ENCODE measurements around the gene CYP27B1.

CYP27B1 gene

DNA sequence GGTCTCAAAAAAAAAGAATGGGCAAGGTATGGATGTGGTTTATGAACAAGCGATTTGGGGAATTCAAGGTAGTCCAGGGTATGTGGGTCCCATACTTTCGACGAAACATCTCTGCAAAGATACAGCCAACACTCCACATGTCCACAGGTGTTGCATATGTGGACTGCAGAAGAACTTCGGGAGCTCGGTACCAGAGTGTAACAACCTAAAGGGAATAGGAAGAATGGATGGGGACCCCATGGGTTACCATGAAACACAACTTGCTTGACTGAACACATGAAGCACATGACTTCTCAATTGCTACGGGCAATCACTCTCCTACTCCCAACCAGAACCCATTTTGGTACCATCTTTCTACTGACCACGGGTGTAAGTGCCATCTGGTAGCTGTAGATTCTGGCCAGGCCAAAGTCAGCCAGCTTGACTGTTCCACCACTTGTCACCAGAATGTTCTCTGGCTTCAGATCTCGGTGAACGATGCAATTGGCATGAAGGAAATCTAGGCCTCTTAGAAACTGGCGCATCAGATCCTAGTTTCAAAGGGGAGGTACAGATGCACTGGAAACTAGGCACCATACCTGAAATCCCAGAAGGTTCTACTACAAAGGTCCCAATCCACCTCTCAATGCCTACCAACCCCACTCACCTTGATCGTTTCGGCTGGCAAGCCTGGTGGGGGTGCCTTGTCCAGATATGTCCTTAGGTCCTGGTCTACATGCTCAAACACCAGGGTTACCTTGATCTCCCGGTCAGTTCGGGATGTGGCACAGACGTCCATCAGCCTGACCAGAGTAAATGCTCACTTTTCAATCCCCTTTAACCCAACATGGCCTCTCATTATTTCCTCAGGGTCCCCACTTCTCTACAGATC, 16.1 kb downstream of the CYP27B1 start:
- DNase-seq = no peak

DNA sequence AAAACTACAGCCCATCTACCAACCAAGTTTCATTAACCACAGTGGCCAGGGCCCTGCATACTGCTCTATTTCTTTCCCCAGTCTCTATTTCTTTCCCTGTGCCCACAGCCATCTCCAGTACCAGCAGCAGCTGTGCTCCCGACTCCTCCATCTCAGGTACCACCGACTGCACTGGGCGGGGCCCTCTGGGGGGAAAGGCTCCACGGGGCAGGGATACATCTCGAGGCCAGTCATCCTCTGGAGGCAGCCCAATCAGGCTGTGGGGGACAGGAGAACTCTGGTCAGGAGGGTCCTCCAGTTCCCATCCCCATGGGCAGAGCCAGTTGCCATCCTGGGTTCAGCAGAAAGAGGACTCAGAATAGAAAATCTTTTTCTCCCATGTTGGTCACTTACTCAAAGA, 17.8 kb downstream of the CYP27B1 start:
- DNase-seq = no peak

DNA sequence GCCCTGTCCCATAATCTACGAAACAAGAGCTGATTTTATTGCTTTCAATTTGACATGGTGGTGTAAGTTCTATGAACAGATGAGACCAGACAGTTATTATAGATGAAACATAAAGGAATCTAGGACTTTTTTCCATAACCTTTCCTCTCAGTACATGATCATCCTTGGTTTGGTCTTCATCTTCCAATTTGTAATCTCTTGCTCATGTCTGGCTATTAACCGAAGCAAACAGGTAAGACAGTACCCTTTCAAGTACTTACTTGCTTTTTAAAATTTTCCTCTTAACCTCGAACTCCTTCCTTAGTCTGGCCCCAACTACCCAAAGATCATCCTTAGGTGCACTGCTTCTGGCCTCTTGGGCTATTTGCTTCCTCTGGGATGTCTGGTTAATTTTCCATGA, 20.9 kb downstream of the CYP27B1 start:
- no peak for DNase-seq

DNA sequence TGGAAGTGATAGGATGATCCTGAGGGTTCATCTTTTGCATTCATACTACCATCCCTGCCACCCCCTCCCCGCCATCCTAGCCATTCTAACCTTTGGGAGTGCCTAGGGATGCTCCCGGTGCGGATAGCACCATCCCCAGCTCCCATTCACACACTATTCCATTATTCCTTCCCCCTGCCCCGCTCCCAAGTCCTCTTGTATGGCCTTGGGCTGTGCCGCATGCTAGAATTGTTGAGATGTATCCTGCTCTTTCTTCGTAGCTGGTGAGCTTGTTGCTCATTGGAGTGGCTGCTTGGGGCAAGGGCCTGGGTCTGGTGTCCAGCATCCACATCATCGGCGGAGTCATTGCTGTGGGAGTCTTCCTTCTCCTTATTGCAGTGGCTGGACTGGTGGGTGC, 21.4 kb downstream of the CYP27B1 start:
- no peak for DNase-seq

DNA sequence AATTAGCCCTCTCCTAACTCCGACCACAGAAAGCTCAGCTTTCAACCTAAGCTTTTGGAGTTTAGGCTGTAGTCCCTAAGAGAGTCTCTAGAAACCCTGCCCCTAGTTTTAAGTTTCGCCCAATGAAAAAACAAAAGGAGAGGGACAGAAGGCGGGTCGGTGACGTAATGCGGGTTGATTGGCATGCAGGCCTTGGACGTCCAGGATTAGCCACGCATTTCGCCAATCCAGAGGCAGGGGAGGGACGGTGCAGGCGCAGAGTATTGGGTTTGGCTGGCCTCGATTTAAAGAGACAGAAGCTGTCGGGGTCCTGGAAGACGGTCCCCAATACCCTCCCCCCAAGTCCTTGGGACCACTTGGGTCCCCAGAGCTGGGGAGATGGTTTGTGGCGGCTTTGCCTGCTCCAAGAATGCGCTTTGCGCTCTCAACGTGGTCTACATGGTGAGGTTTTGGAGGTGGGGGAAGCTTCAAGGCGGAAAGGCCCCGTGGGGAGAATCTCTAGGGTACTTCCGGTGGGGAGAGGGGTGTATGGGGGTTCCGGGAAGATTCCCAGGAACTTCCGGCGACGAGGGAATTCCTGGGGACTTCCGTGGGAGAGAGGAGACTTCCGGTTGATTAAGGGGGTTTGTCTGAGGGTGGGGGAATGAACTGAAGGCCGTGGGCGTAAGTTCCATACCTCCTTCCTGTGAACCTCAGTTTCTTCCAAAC, 21.9 kb downstream of the CYP27B1 start, which contains the start of gene TSPAN31:
TSPAN31 (plus strand) TSS at position 263 of the 708 bp plus-strand sequence; CDS start at position 379, 116 bp downstream.
- DNase-seq = peak; percentile 99

DNA sequence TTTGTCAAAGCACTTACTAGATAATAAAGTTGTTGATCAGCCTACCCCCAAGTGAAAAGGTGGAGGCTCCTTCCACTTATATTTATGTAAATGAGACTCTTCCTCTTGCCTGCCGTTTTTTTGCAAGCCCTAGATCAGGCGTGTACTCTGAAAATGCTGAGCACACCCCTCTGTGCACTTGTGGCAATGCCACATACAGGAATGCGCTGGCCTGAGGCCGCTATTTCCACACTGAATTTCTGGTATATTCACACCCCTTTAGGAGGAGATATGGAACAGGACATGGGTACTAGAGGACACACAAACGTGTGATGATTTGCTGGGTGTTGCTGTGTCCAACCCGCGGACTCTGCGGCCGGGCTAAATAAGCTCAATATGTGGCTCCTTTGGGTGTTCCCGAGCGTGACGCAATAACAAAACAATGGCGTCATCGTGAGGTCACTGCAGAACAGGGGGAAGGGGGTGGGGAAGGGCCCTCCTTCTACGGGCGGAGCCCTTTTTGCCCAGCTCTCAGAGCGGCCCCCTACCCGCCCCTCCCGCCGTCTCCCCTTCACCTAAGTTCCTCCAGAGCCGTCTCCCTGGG, 22.6 kb downstream of the CYP27B1 start:
- peak; percentile 86 for DNase-seq

DNA sequence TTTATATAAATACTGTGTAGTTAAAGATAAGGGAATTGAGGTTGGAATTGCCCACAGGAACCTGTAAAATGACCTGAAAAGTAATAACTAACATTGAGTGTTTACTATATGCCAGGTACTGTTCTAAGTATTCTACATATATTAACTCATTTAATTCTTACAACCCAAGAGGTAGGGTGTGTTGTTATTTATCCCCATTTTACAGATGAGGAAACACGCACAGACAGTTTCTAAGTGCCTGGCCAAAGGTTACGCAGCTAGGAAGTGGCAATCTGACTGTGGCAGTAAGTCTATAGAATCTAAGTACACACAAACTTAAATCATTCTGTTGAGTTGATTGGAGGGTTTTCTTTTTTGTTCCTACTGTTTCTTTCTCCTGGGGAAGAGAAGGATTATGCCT, 23.1 kb downstream of the CYP27B1 start:
- DNase-seq = no peak

DNA sequence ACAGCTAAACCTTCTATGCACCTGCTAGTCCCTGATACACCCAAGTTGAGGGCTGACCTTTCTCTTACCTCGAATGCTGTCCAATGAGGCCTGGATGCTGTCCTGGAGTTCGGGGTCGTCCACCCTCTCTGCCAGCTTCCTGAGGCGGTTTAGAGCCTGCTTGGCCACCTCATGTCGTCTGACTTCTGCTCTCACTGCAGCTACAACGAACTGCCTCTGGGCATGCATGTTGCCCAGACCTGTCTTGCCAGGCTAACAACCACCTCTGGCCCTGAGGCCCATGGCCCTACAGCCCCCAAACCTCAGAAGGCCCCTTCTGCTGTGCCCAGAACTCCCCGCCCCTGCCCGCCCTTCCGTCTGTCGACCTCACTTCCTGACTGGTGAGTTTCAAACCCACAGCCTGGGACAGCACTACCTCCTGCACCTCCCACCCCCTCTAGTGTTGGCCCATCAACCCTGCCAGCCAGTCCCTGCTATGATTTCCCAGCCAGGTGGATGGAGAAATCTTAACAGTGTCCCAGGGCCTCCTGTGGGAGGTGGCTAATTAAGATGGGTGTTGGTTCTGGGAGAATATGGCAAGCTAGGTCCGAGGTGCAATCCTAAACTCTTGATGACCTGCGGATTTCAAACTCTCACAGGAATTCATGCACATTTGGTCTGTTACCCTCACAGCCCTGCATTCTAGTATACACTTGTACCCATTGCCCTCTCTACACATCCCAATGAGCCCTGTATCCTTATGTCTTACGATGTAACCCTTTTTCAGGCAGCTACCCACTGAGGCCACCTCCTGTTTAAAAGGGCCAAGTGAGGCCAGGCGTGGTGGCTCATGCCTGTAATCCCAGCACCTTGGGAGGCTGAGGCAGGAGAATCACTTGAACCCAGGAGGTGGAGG, 24.8 kb downstream of the CYP27B1 start:
- DNase-seq = no peak

DNA sequence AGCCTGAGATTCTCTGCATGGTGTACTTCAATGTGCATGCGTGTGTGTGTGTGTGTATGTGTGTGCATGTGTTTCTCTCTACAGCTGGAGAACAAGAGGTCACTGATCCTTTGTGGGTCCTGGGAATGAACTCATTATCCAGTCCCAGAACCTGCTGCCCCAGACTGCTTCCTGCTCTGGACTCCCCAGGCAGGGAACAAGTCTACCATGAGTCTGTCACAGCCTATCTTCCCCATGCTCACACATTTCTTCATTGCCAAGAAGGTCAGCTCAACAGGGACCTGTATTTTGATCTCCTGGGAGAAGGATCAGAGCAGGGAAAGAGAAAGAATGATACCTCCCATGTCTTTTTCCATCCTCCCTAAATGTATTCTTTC, 25.5 kb downstream of the CYP27B1 start:
- DNase-seq = no peak

DNA sequence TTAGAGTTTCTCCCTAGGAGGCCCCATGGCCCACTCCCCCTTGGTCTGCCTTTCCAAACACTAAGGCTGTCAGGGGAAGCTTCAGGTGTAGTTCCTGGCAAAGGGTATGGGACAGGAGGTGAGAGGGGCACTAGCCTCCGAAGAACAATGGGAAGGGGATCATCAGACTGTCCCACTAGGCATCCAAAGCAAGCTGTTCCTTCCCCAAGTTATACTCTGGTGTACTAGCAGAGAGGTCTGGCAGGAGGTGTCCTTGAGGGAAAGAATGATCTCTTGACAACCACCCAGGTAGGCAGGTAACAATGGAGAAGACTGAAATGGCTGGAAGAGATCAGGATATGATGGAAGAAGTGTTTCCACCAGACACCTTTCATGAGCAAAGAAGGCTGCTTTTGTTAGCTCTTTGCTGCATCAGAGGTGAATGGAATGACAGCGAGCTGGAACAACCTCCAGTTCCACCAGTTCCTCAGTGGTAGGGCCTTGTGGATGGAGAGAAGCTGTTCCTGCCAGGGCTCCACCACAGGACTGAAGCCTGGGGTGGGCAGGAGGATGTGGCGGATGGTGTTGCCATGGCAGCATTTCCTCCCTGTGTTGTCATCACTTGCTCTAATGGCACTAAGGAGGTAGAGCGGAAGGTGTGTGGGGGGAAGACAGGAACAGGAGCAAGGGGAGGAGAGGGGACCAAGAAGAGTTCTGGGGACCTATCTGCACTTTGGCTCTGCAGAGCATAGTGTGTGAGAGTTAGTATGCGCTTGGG, 26.0 kb downstream of the CYP27B1 start:
- no peak for DNase-seq

DNA sequence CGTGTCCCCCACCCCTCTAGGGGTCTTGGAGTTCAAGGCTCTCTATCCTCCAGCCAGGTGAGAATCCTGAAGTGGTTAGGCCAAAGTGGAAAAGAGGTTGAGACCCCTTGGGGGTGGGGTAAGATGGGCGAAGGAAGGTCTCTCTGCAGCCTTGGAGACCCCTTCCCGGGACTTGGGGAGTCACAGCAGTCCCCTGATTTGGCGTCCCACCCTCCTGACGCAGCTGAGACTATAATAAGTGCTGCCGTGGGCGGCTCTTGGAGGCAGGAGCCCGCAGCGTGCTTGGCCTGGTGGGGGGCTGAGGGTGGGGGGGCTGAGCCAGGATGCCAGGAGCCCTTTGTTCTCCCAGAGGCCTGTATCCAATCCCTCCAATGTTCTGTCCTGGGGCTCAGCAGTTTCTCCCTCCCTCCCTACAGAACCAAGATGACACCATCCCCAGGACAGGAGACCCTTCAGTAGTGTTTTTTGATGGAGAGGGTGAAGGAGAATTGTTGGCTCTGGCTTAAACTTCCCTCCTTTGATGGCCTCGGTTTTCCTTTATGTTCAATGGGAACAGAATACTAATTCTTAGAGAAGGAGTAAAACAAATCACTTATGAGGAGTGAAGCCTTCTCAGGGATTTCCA, 26.9 kb downstream of the CYP27B1 start:
- no peak for DNase-seq

DNA sequence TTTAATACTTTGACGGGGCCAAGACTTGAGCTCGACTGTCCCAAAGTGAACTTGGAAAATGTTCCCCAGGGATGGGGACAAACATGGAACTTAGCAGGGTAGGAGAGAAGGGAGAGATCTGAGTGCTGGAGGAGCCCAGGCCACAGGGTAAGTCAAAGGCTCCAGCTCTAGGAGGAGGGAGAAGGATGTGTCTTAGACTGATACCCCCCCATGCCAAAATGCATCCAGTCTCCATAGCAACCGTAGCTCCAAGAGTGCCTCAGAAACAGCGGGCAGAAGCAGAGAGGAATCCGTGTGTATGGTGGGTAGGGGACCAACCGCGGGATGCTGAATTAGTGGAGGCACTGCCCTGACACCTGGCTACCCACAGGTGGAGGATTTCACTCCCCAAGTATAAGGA, 27.5 kb downstream of the CYP27B1 start:
- no peak for DNase-seq

DNA sequence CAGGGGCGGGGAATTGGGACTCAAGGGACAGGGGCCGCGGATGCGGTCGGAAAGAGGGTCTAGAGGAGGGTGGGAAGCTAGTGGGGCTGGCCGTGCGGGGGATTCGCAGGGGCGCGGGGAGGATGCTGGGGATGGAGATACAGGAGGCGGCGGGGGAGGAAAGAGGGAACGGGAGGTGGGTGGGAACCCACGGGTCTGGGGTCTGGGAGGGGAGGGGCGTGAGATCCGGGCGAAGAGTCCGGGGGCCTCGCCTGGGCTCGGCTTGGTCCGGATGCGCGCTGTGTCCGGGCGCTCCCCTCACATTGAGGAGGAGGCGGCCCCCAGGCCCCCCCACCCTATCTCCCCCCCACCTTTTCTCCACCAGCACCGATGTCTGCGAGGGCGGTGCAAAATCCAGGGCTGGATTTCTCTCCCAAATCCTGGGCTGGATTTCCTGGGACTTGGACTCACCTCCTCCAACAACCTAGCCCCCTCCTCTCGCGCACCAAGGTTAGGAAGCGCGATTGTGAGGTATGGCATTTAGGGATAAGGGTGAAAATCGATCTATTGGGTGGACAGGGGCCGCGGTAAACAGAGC, 28.1 kb downstream of the CYP27B1 start, which contains the start of gene AGAP2:
AGAP2 (minus strand) TSS at position 82 of the 577 bp plus-strand sequence. CDS start 496 bp downstream, outside the sequence.
- peak; percentile 33 for DNase-seq

DNA sequence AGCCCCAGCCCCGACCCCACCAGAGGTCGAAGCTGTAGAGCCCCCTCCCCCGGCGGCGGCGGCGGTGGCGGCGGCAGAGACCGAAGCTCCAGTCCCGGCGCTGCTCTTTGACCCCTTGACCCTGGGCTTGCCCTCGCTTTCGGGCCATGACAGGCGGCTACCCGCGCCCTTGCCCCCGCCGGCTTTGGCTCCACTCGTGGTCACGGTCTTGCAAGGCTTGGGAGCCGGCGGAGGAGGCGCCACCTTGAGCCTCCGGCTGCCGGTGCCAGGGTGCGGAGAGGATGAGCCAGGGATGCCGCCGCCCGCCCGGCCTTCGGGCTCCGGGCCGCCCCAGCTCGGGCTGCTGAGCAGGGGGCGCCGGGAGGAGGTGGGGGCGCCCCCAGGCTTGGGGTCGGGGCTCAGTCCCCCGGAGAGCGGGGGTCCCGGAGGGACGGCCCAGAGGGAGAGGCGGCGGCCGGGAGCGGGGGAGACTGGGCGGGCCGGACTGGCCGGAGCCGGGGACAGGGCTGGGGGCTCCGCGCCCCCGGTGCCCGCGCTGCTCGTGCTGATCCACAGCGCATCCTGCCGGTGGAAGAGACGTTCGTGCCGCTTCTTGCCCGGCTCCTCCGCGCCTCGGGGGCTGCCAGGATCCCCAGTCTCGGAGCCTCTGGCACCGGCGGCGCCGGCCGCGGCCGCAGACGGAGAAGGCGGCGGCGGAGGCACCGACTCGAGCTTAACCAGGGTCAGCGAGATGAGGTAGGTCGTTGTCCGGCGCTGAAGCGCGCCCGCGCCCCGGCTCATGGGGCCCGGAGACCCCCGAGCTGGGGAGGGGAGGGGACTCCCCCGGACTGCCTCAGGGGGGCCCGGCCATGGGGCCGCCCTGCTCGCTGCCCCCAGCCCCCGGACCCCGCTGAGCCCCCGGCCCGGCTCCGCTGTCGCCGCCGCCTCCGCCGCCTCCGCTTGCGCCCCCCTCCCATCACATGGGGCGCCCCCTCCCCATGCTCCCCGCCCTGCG, 29.1 kb downstream of the CYP27B1 start:
- DNase-seq = no peak

DNA sequence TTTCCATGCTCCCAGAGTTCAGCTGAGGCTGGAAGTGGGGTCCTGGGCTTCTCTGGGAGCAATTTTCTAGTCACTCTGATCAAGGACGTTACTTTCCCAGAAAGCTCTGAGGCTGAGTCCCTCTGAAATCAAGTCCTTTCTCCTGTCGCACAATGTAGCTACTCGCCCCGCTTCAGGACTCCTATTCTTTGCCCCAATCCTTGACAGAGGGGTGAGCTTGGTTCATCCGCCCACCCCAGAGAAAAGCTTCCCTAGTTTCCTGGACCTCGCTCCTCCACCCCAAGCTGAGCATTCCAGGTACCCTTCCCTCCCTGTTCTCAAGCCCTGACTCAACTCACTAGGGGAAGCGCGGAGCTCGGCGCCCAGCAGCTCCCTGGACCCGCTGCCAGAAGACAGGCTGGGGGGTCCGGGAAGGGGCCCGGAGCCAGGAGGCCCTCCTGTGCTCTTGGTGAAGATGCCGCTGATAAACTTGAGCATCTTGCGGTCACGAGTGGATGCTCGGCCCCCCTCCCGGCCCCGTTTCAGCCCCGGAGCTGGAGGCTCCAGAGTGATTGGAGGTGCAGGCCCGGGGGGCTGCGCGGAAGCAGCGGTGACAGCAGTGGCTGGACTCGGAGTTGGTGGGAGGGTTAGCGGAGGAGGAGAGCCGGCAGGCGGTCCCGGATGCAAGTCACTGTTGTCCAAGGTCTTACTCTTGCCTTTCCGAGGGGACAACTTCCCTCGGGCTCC, 30.0 kb downstream of the CYP27B1 start:
- DNase-seq = no peak

DNA sequence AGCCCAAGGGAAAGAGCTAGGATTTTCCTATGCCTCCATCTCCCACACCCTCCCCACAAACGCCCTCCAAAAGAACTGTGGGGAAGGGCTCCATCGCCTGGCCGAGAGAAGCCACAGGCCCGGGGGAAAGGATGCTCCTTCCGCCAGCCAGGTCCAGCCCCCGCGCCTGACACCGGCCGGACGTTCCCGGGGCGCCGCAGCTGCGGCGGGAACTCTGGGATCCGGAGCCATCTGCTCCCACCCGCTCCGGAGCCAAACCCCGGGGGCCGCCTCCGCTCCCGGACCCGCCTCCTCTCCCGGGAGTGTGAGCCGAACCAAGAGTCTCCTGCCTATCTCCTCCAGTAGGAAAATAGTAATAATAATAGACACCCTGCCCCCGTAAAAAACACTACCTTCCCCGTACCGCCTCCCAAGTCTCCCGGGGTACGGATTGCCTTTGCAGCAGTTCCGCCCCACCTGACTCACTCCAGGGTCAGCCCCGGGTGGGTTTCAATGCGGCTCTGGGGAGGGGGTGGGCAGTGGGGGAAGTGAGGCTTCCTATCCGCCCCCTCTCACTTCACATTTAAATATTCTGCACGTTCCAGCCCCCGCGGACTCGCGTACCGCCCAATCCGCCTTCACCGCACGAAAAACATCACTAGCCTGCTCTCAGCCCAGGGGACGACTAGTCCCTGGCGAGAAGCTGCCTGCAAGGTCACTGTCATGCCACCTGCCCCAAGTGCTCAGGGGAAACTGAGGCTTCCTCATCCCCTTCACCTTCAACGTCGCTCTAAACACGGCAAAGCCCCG, 30.7 kb downstream of the CYP27B1 start:
- DNase-seq = peak; percentile 30

DNA sequence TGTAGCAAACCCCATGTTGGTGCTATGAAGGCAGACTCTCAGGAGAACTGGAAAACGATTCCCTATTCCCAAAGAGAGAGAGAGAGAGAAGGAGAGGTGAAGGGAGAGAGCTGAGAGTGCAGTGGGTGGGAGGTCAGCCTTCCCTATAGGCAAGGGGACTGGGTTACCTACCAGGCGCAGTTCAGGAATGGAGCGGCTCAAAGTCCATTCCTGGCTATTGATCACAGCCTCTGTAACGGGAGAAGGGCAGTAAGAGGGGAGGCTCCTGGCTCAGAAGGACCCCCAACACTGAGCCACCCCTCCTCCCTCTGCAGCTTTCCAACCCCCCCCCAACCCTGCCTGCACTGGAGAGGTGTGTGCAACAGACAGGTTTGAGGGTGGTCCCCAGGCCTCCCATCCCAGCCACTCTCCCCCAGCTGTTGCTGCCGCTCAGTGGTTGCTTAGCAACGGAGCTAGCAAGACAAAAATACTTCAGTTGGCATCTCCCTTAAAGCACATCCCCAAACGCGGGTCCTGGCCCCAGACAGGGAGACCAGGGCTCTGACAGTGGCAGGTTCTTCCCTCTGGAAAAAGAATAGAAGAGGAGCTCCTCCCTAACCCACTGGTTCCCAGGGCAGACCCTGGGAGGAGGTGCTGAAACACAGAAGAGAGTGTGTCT, 31.6 kb downstream of the CYP27B1 start:
- DNase-seq = no peak

DNA sequence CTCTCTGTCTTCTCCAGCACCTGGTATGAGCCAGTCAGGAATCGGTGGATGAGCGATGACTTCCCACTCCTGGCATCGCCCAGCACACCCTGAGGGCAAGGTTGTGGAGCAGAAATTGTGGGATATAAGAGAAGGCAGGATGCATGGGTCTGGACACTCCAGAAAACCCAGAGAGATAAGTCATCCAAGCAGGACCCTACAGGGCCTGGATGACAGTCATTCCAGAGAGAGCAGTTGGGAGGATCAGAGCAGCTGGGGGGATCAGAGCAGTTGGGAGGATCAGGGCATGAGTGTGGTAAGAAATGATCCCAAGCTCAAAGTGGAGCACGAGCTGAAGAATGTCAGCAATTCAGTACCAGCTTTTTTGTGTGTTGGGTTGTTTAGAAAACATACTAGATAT, 32.3 kb downstream of the CYP27B1 start:
- DNase-seq = no peak
